Smooth muscle cell (in vitro differentiated cells): ENCODE measurements around the gene RNF130. TPM values are rescaled to one million over a fixed set of nuclear protein-coding genes. Genes with fewer than 3 reads are reported as not detected.

Experiments used
- DNase-seq: peaks from one replicate; lab custom pipeline; 2025; ENCODE audit not compliant: unreplicated experiment; lab: John Stamatoyannopoulos, UW
- H2AFZ ChIP-seq: fragments of 200-600 bp; sonication (generic); 2 replicates; pipeline ENCODE4 v1.6.0; 2016; ENCODE audit warnings: antibody characterized with exemption, low read depth, mild to moderate bottlenecking
- H3F3A ChIP-seq: fragments of 200-600 bp; sonication (generic); 2 replicates; pipeline ENCODE4 v1.6.0; 2017; ENCODE audit warnings: antibody characterized with exemption, low read depth
- H3K27ac ChIP-seq: fragments of 200-600 bp; sonication (generic); 2 replicates; pipeline ENCODE4 v1.5.1; 2016; ENCODE audit warnings: low read depth, mild to moderate bottlenecking
- H3K27me3 ChIP-seq: fragments of 200-600 bp; sonication (generic); 2 replicates; pipeline ENCODE4 v1.6.1; 2016; ENCODE audit warnings: low read depth, mild to moderate bottlenecking
- H3K36me3 ChIP-seq: fragments of 200-600 bp; sonication (generic); 2 replicates; pipeline ENCODE4 v1.5.1; 2016; ENCODE audit warnings: low read depth
- H3K4me1 ChIP-seq: fragments of 200-600 bp; sonication (generic); 2 replicates; pipeline ENCODE4 v1.5.1; 2016; ENCODE audit warnings: low read depth
- H3K4me2 ChIP-seq: fragments of 200-600 bp; sonication (generic); 2 replicates; pipeline ENCODE4 v1.6.0; 2016; ENCODE audit warnings: mild to moderate bottlenecking
- H3K4me3 ChIP-seq: fragments of 200-600 bp; sonication (generic); 2 replicates; pipeline ENCODE4 v1.5.1; 2016; ENCODE audit warnings: mild to moderate bottlenecking
- H3K79me2 ChIP-seq: fragments of 200-600 bp; sonication (generic); 2 replicates; pipeline ENCODE4 v1.6.0; 2016; ENCODE audit warnings: low read depth, mild to moderate bottlenecking
- H3K9ac ChIP-seq: fragments of 200-600 bp; sonication (generic); 2 replicates; pipeline ENCODE4 v1.6.0; 2016; ENCODE audit warnings: low read depth
- H3K9me3 ChIP-seq: fragments of 200-600 bp; sonication (generic); replicated peaks from 2 replicates; pipeline ENCODE4 v1.5.1; 2016; ENCODE audit warnings: low read depth
- H4K20me1 ChIP-seq: fragments of 200-600 bp; sonication (generic); 2 replicates; pipeline ENCODE4 v1.6.0; 2016; ENCODE audit warnings: low read depth
- CTCF ChIP-seq: fragments of 200-600 bp; sonication (generic); IDR thresholded peaks from 2 replicates; pipeline ENCODE4 v1.5.1; 2017; ENCODE audit warnings: borderline replicate concordance, mild to moderate bottlenecking, antibody characterized with exemption; ENCODE audit not compliant: insufficient read depth, poor library complexity, severe bottlenecking
- WGBS: methylation state at CpG from one replicate; pipeline ENCODE4 v1.1.7; 2016; ENCODE audit warnings: low lambda C conversion rate; 5-methylcytosine and 5-hydroxymethylcytosine counted together
- polyA plus RNA-seq: library from polyadenylated mRNA; unstranded; fragments of >200 nt; fragmentation: Nextera tagmentation; extraction: Ambion mirVana; gene quantifications from 2 replicates; pipeline ENCODE4 v1.2.1, GENCODE V29; 2016
- total RNA-seq: library from RNA; depleted of rRNA; stranded (reverse); fragments of >200 nt; gene quantifications from 2 replicates; pipeline ENCODE4 v1.2.3, GENCODE V29; 2014

The RNF130 gene
- total and polyA plus RNA-seq, 2 experiments from 2014 or later, result 32.4 to 37.5 TPM

DNA sequence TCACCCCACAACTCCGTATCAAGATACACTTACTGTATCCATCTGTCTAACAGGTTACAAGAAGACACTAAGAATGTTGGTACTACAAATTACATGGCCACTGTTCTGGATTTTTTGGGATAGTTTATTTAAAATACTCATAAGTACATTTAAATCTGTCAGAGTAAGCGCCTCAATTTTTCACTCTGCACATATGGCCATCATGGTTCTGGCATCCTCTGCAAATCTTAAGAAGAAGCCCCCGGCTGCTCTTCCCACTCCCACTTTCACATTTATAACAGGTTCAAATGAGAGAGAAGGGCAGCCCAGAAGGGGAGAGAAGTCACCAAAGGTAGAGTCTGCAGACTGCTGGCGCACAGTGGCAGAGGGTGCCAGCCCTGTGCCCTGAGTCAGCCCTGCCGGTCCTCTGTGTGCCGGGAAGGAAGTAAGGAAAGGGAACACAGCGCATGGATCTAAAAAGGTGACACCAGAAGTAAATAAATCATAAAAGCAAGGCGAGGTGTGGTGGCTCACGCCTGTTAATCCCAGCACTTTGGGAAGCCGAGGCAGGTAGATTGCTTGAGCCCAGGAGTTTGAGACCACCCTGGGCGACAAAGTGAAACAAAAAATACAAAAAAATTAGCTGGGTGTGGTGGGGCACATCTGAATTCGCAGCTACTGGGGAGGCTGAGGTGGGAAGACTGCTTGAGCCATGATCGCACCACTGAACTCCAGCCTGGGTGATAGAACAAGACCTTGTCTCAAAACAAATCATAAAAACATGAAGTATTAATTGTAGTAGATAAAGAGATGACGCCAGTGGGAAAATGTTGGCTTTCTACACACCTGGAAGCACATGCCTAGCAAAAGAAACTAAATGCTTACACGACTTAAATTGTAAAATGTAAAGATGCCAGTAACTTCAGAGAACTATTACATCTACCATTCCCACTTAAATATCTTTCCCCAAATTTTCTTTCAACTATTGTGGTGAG is 30.0 kb downstream of the RNF130 start:
- TF ChIP-seq CTCF, result no peak
- no peak overlapping the region for H3K27ac ChIP-seq
- peaks cover 4% of the 10 kb centered on the region for H3K79me2 ChIP-seq
- no peaks in the 10 kb centered on the region for H3K4me1 ChIP-seq
- 96% methylated on average over 15 of the region's 15 CpGs for WGBS
- no peak overlapping the region for H3K9ac ChIP-seq
- H3K36me3 ChIP-seq, result peaks cover 17% of the 10 kb centered on the region
- no peak overlapping the region for H3K4me3 ChIP-seq
- H4K20me1 ChIP-seq, result peaks cover 28% of the 10 kb centered on the region
- peaks cover 5% of the 10 kb centered on the region for H3K9me3 ChIP-seq
- no peak overlapping the region for H2AFZ ChIP-seq
- DNase-seq, result no peak
- no peak overlapping the region for H3K4me2 ChIP-seq
- H3F3A ChIP-seq, result no peaks in the 10 kb centered on the region
- no peaks in the 10 kb centered on the region for H3K27me3 ChIP-seq

GRCh38 chr5:180040287-180041214 is 31.0 kb downstream of the RNF130 start:
- Histone ChIP-seq H3K4me2 (no peak overlapping the region), H3K4me3 (no peak overlapping the region), H3K4me1 (no peaks in the 10 kb centered on the region), H3K79me2 (peaks cover 4% of the 10 kb centered on the region), H3K36me3 (peaks cover 22% of the 10 kb centered on the region), H2AFZ (no peak overlapping the region), H3K9ac (no peak overlapping the region), H4K20me1 (peaks cover 28% of the 10 kb centered on the region), H3F3A (no peaks in the 10 kb centered on the region), H3K9me3 (peaks cover 16% of the 10 kb centered on the region), H3K27me3 (no peaks in the 10 kb centered on the region), H3K27ac (no peak overlapping the region)
- DNase-seq, result no peak
- no peak for TF ChIP-seq CTCF
- 85% methylated on average over 11 of the region's 11 CpGs for WGBS

GRCh38 chr5:180035206-180035931 is 36.2 kb downstream of the RNF130 start:
- Histone ChIP-seq H3K27me3 (no peaks in the 10 kb centered on the region), H3K9me3 (peaks cover 30% of the 10 kb centered on the region), H4K20me1 (peaks cover under 1% of the 10 kb centered on the region), H3F3A (no peaks in the 10 kb centered on the region), H3K4me1 (no peaks in the 10 kb centered on the region), H3K9ac (no peak overlapping the region), H3K79me2 (no peaks in the 10 kb centered on the region), H2AFZ (no peak overlapping the region), H3K4me2 (no peak overlapping the region), H3K36me3 (peaks cover 27% of the 10 kb centered on the region), H3K27ac (no peak overlapping the region), H3K4me3 (no peak overlapping the region)
- no peak for DNase-seq
- TF ChIP-seq CTCF, result no peak
- 95% methylated on average over 5 of the region's 5 CpGs for WGBS
